ENCODE data around the gene HAUS6. TPM values are rescaled to one million over a fixed set of nuclear protein-coding genes. Genes with fewer than 3 reads are reported as not detected.
A peak's percentile ranks its signal among the peaks of the same experiment; 100 is the strongest.

HAUS6 gene
- total and polyA plus RNA-seq, 2 of the 13 experiments (the other 11 are each of a cell fraction or from before 2014, with no cell fraction given): 9.8 to 31.1 TPM

GRCh38 chr9:19102181-19102630, 498 bp downstream of the HAUS6 start (continued):
- TF ChIP-seq ZNF142 (CRISPR knock-in tag; IDR thresholded peaks at IDR 0.05) (no peak), ZNF710 (CRISPR knock-in tag; IDR thresholded peaks at IDR 0.05; ENCODE audit: borderline replicate concordance) (no peak; the same call in 1 of the 2 replicates), HBP1 (CRISPR knock-in tag; IDR thresholded peaks at IDR 0.05; ENCODE audit: low read depth) (no peak), EEA1 (CRISPR knock-in tag; IDR thresholded peaks at IDR 0.05; ENCODE audit: borderline replicate concordance) (no peak), ZNF570 (CRISPR knock-in tag; IDR thresholded peaks at IDR 0.05; ENCODE audit: borderline replicate concordance) (no peak), POLR2AphosphoS2 (IDR thresholded peaks at IDR 0.05; ENCODE audit: low read depth, low read length) (no peak), SOX6 (IDR thresholded peaks at IDR 0.05) (no peak), SOX6 (CRISPR knock-in tag; IDR thresholded peaks at IDR 0.05) (no peak), ETV5 (CRISPR knock-in tag; IDR thresholded peaks at IDR 0.05; ENCODE audit: borderline replicate concordance) (peak; percentile 71), SRSF1 (optimal IDR thresholded peaks at IDR 0.05; ENCODE audit: low read depth, low read length) (no peak), POLR2AphosphoS5 (IDR thresholded peaks at IDR 0.05; ENCODE audit: low read depth, low read length) (0 out of 2 replicates have a peak, but pooled peaks have one; percentile 26), PHF21A (CRISPR knock-in tag; IDR thresholded peaks at IDR 0.05) (no peak), ZBTB46 (CRISPR knock-in tag; IDR thresholded peaks at IDR 0.05; ENCODE audit: borderline replicate concordance) (no peak), YEATS4 (CRISPR knock-in tag; IDR thresholded peaks at IDR 0.05; ENCODE audit: borderline replicate concordance) (peak; percentile 38; the same call in 1 of the 2 replicates), ZNF354B (CRISPR knock-in tag; IDR thresholded peaks at IDR 0.05) (no peak), GLI4 (CRISPR knock-in tag; IDR thresholded peaks at IDR 0.05; ENCODE audit: borderline replicate concordance) (peak; percentile 80; the same call in 1 of the 2 replicates), PBX2 (CRISPR knock-in tag; IDR thresholded peaks at IDR 0.05) (no peak), ZSCAN21 (CRISPR knock-in tag; IDR thresholded peaks at IDR 0.05; ENCODE audit: borderline replicate concordance) (0 out of 2 replicates have a peak, but pooled peaks have one; percentile 14)

Data from HepG2 (cell line).